IPS DF 6.9 (cell line): ENCODE data around the gene SH3BP1.

Experiments
- DNase-seq: peaks from one replicate; pipeline ENCODE4 v3.0.0-alpha.2; 2013; ENCODE audit warnings: low read depth, low spot score
- H3K27ac ChIP-seq: one replicate; pipeline ENCODE4 v1.5.1; 2013; ENCODE audit warnings: low read length, control low read depth
- H3K27me3 ChIP-seq: 2 replicates; pipeline ENCODE4 v1.6.1; 2013; ENCODE audit warnings: mild to moderate bottlenecking, low read length; ENCODE audit not compliant: control insufficient read depth, insufficient read depth
- H3K36me3 ChIP-seq: 2 replicates; pipeline ENCODE4 v1.6.1; 2013; ENCODE audit warnings: low read length; ENCODE audit not compliant: control insufficient read depth, insufficient read depth
- H3K4me1 ChIP-seq: 2 replicates; pipeline ENCODE4 v1.6.1; 2013; ENCODE audit warnings: low read length; ENCODE audit not compliant: control insufficient read depth, insufficient read depth
- H3K4me3 ChIP-seq: 2 replicates; pipeline ENCODE4 v1.5.1; 2013; ENCODE audit warnings: mild to moderate bottlenecking, low read length
- H3K9me3 ChIP-seq: 2 replicates; pipeline ENCODE4 v1.6.1; 2013; ENCODE audit warnings: low read length, inconsistent platforms; ENCODE audit not compliant: control insufficient read depth, insufficient read depth
- WGBS: extraction: QIAGEN DNeasy Blood & Tissue Kit; methylation state at CpG from one replicate; pipeline ENCODE4 v1.1.7; 2013; ENCODE audit warnings: mixed read lengths, missing lambda C conversion rate; ENCODE audit not compliant: insufficient read length, insufficient coverage; 5-methylcytosine and 5-hydroxymethylcytosine counted together

The SH3BP1 gene

GRCh38 chr22:37626556-37627075 is 12.9 kb upstream of the SH3BP1 start:
- DNase-seq = no peak
- Histone ChIP-seq H3K4me1 (peaks cover 4% of the 10 kb centered on the region; the same call in 1 of the 2 replicates), H3K27me3 (no peaks in the 10 kb centered on the region), H3K9me3 (no peaks in the 10 kb centered on the region), H3K4me3 (no peak overlapping the region), H3K27ac (no peak overlapping the region), H3K36me3 (peaks cover 8% of the 10 kb centered on the region)
- WGBS = no CpG with 5 or more reads among the region's 13 CpGs

- no peak for DNase-seq
- H3K36me3 ChIP-seq = peaks cover 8% of the 10 kb centered on the region
- no peak overlapping the region for H3K27ac ChIP-seq
These were observed 12.3 kb upstream of the SH3BP1 start for GRCh38 chr22:37627121-37627520.

GRCh38 chr22:37627545-37627944 is 11.9 kb upstream of the SH3BP1 start:
- H3K9me3 ChIP-seq = no peaks in the 10 kb centered on the region
- no peak for DNase-seq
- H3K4me1 ChIP-seq = peaks cover 4% of the 10 kb centered on the region; the same call in 1 of the 2 replicates
- H3K27me3 ChIP-seq = no peaks in the 10 kb centered on the region
- no CpG with 5 or more reads among the region's 6 CpGs for WGBS
- H3K4me3 ChIP-seq = no peak overlapping the region
- no peak overlapping the region for H3K27ac ChIP-seq
- H3K36me3 ChIP-seq = peaks cover 8% of the 10 kb centered on the region

More at GRCh38 chr22:37627121-37627520, 12.3 kb upstream of the SH3BP1 start:
- peaks cover 4% of the 10 kb centered on the region; the same call in 1 of the 2 replicates for H3K4me1 ChIP-seq
- no peaks in the 10 kb centered on the region for H3K9me3 ChIP-seq
- no peak overlapping the region for H3K4me3 ChIP-seq
- WGBS = no CpG with 5 or more reads among the region's 7 CpGs
- H3K27me3 ChIP-seq = no peaks in the 10 kb centered on the region

- Histone ChIP-seq H3K4me1 (peaks cover 6% of the 10 kb centered on the region; the same call in 1 of the 2 replicates), H3K36me3 (peaks cover 5% of the 10 kb centered on the region)
- no CpG with 5 or more reads among the region's 8 CpGs for WGBS
These were observed 10.6 kb upstream of the SH3BP1 start for GRCh38 chr22:37628830-37629229.

GRCh38 chr22:37629928-37630327 is 9.5 kb upstream of the SH3BP1 start:
- Histone ChIP-seq H3K27me3 (no peaks in the 10 kb centered on the region), H3K36me3 (peaks cover 5% of the 10 kb centered on the region), H3K9me3 (no peaks in the 10 kb centered on the region), H3K4me1 (peaks cover 10% of the 10 kb centered on the region; the same call in 1 of the 2 replicates), H3K27ac (no peak overlapping the region), H3K4me3 (no peak overlapping the region)
- DNase-seq = no peak
- WGBS = no CpG with 5 or more reads among the region's 10 CpGs

More at GRCh38 chr22:37628830-37629229, 10.6 kb upstream of the SH3BP1 start:
- H3K27ac ChIP-seq = no peak overlapping the region
- no peaks in the 10 kb centered on the region for H3K9me3 ChIP-seq
- no peak overlapping the region for H3K4me3 ChIP-seq
- DNase-seq = no peak
- no peaks in the 10 kb centered on the region for H3K27me3 ChIP-seq

GRCh38 chr22:37630839-37631435 is 8.5 kb upstream of the SH3BP1 start:
- DNase-seq = no peak
- Histone ChIP-seq H3K4me3 (no peak overlapping the region), H3K27me3 (no peaks in the 10 kb centered on the region), H3K9me3 (no peaks in the 10 kb centered on the region), H3K27ac (no peak overlapping the region), H3K36me3 (no peaks in the 10 kb centered on the region; the same call in 1 of the 2 replicates), H3K4me1 (peaks cover 10% of the 10 kb centered on the region; the same call in 1 of the 2 replicates)
- WGBS = no CpG with 5 or more reads among the region's 9 CpGs

- no peaks in the 10 kb centered on the region for H3K9me3 ChIP-seq
- no peak for DNase-seq
- H3K4me1 ChIP-seq = peaks cover 10% of the 10 kb centered on the region; the same call in 1 of the 2 replicates
- WGBS = no CpG with 5 or more reads among the region's 19 CpGs
- H3K36me3 ChIP-seq = no peaks in the 10 kb centered on the region; the same call in 1 of the 2 replicates
- no peak overlapping the region for H3K27ac ChIP-seq
- H3K4me3 ChIP-seq = no peak overlapping the region
- no peaks in the 10 kb centered on the region for H3K27me3 ChIP-seq
These were observed 7.9 kb upstream of the SH3BP1 start for GRCh38 chr22:37631448-37632173.

- Histone ChIP-seq H3K36me3 (no peaks in the 10 kb centered on the region; the same call in 1 of the 2 replicates), H3K4me1 (peaks cover 10% of the 10 kb centered on the region; the same call in 1 of the 2 replicates), H3K4me3 (no peak overlapping the region), H3K27ac (no peak overlapping the region), H3K27me3 (no peaks in the 10 kb centered on the region), H3K9me3 (no peaks in the 10 kb centered on the region)
- DNase-seq = no peak
- WGBS = no CpG with 5 or more reads among the region's 14 CpGs
These were observed 7.0 kb upstream of the SH3BP1 start for GRCh38 chr22:37632174-37633088.

GRCh38 chr22:37633089-37633624 is 6.3 kb upstream of the SH3BP1 start:
- peaks cover 8% of the 10 kb centered on the region; the same call in 1 of the 2 replicates for H3K4me1 ChIP-seq

More at GRCh38 chr22:37633089-37633624, 6.3 kb upstream of the SH3BP1 start:
- Histone ChIP-seq H3K36me3 (no peaks in the 10 kb centered on the region; the same call in 1 of the 2 replicates), H3K27me3 (no peaks in the 10 kb centered on the region), H3K27ac (no peak overlapping the region), H3K9me3 (no peaks in the 10 kb centered on the region), H3K4me3 (no peak overlapping the region)
- DNase-seq = no peak
- no CpG with 5 or more reads among the region's 11 CpGs for WGBS
